Stomach (tissue), 4 donors: ENCODE results near the gene PITPNC1.
"Not testable (repeated sequence)": the region's sequence is repeated elsewhere in the genome, so short reads cannot be mapped to it uniquely, and the experiment has no call there.

Source experiments
- EP300 ChIP-seq: sonication (generic); formaldehyde crosslinking; IDR thresholded peaks from one replicate; pipeline ENCODE4 v1.6.1; 2017; ENCODE audit warnings: antibody characterized with exemption
- POLR2A ChIP-seq, 4 donors: fragments of 450-650 bp; IDR thresholded peaks; one replicate each; pipeline ENCODE4 v1.6.1; 2016; ENCODE audit warnings: antibody characterized with exemption in 4 of 4, control low read depth in 2 of 4, mild to moderate bottlenecking in 1 of 4, moderate library complexity in 1 of 4
- TF ChIP-seq, protein P1 (sequence below), 7 experiments: fragments of 450-650 bp in 4 of 7; fragments of 200-600 bp in 3 of 7; sonication (generic) in 3 of 7; IDR thresholded peaks; one replicate each; pipeline ENCODE4 v1.5.1; 2016 to 2019; ENCODE audit warnings: antibody characterized with exemption in 7 of 7, control low read depth in 2 of 7, mild to moderate bottlenecking in 1 of 7

DNA sequence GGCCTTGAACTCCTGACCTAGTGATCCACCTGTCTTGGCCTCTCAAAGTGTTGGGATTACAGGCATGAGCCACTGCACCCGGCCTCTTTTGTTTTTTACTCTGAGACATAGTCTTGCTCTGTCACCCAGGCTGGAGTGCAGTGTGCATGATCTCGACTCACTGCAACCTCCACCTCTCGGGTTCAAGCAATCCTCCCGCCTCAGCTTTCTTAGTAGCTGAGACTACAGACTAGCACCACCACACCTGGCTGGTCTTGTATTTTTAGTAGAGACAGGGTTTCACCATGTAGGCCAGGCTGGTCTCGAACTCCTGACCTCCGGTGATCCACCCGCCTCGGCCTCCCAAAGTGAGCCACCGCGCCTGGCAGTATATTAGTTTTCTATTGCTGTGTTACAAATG is 11.5 kb downstream of the PITPNC1 start:
- TF ChIP-seq, protein P1, sequence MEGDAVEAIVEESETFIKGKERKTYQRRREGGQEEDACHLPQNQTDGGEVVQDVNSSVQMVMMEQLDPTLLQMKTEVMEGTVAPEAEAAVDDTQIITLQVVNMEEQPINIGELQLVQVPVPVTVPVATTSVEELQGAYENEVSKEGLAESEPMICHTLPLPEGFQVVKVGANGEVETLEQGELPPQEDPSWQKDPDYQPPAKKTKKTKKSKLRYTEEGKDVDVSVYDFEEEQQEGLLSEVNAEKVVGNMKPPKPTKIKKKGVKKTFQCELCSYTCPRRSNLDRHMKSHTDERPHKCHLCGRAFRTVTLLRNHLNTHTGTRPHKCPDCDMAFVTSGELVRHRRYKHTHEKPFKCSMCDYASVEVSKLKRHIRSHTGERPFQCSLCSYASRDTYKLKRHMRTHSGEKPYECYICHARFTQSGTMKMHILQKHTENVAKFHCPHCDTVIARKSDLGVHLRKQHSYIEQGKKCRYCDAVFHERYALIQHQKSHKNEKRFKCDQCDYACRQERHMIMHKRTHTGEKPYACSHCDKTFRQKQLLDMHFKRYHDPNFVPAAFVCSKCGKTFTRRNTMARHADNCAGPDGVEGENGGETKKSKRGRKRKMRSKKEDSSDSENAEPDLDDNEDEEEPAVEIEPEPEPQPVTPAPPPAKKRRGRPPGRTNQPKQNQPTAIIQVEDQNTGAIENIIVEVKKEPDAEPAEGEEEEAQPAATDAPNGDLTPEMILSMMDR (IDR thresholded peaks at IDR 0.05), result not testable (repeated sequence)
- TF ChIP-seq EP300; POLR2A (IDR thresholded peaks at IDR 0.05): not testable (repeated sequence)
